ENCODE measurements around the gene SYNDIG1.
"Not testable (repeated sequence)": the region's sequence is repeated elsewhere in the genome, so short reads cannot be mapped to it uniquely, and the experiment has no call there.

Gene SYNDIG1

GRCh38 chr20:24493661-24494459 is 24.4 kb downstream of the SYNDIG1 start:
- FAIRE-seq, result no peak

- FAIRE-seq, result no peak
These were observed 25.1 kb downstream of the SYNDIG1 start for GRCh38 chr20:24494460-24494920.

- no peak for FAIRE-seq
These were observed 25.8 kb downstream of the SYNDIG1 start for GRCh38 chr20:24495266-24495665.

GRCh38 chr20:24497851-24498250 is 28.4 kb downstream of the SYNDIG1 start:
- no peak for FAIRE-seq

- no peak for FAIRE-seq
These were observed 29.2 kb downstream of the SYNDIG1 start for GRCh38 chr20:24498641-24499040.

- FAIRE-seq, result no peak
These were observed 30.0 kb downstream of the SYNDIG1 start for GRCh38 chr20:24499472-24499871.

- no peak for FAIRE-seq
These were observed 32.5 kb downstream of the SYNDIG1 start for GRCh38 chr20:24501764-24502556.

GRCh38 chr20:24502661-24503060 is 33.2 kb downstream of the SYNDIG1 start:
- FAIRE-seq, result no peak

GRCh38 chr20:24503352-24503931 is 34.0 kb downstream of the SYNDIG1 start:
- no peak for FAIRE-seq

GRCh38 chr20:24504331-24505285 is 35.2 kb downstream of the SYNDIG1 start:
- FAIRE-seq, result no peak

GRCh38 chr20:24506146-24506545 is 36.7 kb downstream of the SYNDIG1 start:
- no peak for FAIRE-seq

GRCh38 chr20:24506696-24507095 is 37.3 kb downstream of the SYNDIG1 start:
- no peak for FAIRE-seq

GRCh38 chr20:24507182-24507853 is 37.9 kb downstream of the SYNDIG1 start:
- FAIRE-seq, result no peak

- not testable (repeated sequence) for FAIRE-seq
These were observed 43.0 kb downstream of the SYNDIG1 start for GRCh38 chr20:24512441-24512840.

- no peak for FAIRE-seq
These were observed 49.1 kb downstream of the SYNDIG1 start for GRCh38 chr20:24518515-24518914.

GRCh38 chr20:24519476-24519875 is 50.0 kb downstream of the SYNDIG1 start:
- no peak for FAIRE-seq

- FAIRE-seq, result no peak
These were observed 51.6 kb downstream of the SYNDIG1 start for GRCh38 chr20:24521032-24521431.

GRCh38 chr20:24522452-24523330 is 53.3 kb downstream of the SYNDIG1 start:
- no peak for FAIRE-seq

GRCh38 chr20:24523661-24524060 is 54.2 kb downstream of the SYNDIG1 start:
- FAIRE-seq, result no peak

GRCh38 chr20:24528583-24529368 is 59.3 kb downstream of the SYNDIG1 start:
- FAIRE-seq, result no peak

All from A204.1 (cell line).